ENCODE measurements around the gene RLN3. TPM values are rescaled to one million over a fixed set of nuclear protein-coding genes. Genes with fewer than 3 reads are reported as not detected.
"Not testable (repeated sequence)": the region's sequence is repeated elsewhere in the genome, so short reads cannot be mapped to it uniquely, and the experiment has no call there.

RLN3 gene
- total and polyA plus RNA-seq, 9 of the 15 experiments (the other 6 are each of a cell fraction or from before 2014, with no cell fraction given), result 0.31 to 1.2 (median 0.71) TPM; not detected in 6

GRCh38 chr19:14019100-14019499, 8.8 kb upstream of the RLN3 start (continued):
- TF ChIP-seq ZNF584 (CRISPR knock-in tag; IDR thresholded peaks at IDR 0.05; ENCODE audit: low read depth) (no peak), NFE2L1 (tag; IDR thresholded peaks at IDR 0.05; ENCODE audit: borderline replicate concordance, low read depth) (no peak), ETS1 (conservative IDR thresholded peaks at IDR 0.05; ENCODE audit: control insufficient read depth, low read depth, low read length) (no peak), XRCC3 (IDR thresholded peaks at IDR 0.05) (no peak), RAD21 (CRISPR knock-in tag; conservative IDR thresholded peaks at IDR 0.05 in 1 of 2, IDR thresholded peaks at IDR 0.05 in 1 of 2) (no peak), CREBBP (IDR thresholded peaks at IDR 0.05; ENCODE audit: low read depth, low read length) (no peak)
- TF ChIP-seq, protein P1, sequence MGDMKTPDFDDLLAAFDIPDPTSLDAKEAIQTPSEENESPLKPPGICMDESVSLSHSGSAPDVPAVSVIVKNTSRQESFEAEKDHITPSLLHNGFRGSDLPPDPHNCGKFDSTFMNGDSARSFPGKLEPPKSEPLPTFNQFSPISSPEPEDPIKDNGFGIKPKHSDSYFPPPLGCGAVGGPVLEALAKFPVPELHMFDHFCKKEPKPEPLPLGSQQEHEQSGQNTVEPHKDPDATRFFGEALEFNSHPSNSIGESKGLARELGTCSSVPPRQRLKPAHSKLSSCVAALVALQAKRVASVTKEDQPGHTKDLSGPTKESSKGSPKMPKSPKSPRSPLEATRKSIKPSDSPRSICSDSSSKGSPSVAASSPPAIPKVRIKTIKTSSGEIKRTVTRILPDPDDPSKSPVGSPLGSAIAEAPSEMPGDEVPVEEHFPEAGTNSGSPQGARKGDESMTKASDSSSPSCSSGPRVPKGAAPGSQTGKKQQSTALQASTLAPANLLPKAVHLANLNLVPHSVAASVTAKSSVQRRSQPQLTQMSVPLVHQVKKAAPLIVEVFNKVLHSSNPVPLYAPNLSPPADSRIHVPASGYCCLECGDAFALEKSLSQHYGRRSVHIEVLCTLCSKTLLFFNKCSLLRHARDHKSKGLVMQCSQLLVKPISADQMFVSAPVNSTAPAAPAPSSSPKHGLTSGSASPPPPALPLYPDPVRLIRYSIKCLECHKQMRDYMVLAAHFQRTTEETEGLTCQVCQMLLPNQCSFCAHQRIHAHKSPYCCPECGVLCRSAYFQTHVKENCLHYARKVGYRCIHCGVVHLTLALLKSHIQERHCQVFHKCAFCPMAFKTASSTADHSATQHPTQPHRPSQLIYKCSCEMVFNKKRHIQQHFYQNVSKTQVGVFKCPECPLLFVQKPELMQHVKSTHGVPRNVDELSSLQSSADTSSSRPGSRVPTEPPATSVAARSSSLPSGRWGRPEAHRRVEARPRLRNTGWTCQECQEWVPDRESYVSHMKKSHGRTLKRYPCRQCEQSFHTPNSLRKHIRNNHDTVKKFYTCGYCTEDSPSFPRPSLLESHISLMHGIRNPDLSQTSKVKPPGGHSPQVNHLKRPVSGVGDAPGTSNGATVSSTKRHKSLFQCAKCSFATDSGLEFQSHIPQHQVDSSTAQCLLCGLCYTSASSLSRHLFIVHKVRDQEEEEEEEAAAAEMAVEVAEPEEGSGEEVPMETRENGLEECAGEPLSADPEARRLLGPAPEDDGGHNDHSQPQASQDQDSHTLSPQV (IDR thresholded peaks at IDR 0.05), result no peak
- TF ChIP-seq, protein P2, sequence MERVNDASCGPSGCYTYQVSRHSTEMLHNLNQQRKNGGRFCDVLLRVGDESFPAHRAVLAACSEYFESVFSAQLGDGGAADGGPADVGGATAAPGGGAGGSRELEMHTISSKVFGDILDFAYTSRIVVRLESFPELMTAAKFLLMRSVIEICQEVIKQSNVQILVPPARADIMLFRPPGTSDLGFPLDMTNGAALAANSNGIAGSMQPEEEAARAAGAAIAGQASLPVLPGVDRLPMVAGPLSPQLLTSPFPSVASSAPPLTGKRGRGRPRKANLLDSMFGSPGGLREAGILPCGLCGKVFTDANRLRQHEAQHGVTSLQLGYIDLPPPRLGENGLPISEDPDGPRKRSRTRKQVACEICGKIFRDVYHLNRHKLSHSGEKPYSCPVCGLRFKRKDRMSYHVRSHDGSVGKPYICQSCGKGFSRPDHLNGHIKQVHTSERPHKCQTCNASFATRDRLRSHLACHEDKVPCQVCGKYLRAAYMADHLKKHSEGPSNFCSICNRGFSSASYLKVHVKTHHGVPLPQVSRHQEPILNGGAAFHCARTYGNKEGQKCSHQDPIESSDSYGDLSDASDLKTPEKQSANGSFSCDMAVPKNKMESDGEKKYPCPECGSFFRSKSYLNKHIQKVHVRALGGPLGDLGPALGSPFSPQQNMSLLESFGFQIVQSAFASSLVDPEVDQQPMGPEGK (CRISPR knock-in tag; IDR thresholded peaks at IDR 0.05; ENCODE audit: borderline replicate concordance), result no peak

DNA sequence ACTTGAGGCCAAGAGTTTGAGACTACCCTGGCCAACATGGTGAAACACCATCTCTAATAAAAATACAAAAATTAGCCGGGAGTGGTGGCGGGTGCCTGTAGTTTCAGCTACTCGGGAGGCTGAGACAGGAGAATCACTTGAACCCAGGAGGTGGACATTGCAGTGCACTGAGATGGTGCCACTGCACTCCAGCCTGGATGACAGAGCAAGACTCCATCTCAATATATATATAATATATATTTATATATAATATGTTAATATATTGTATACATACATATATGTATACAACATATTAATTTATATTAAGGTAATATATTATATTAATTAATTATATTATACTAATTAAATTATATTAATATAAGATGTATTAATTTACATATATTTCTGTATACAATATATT, 8.2 kb upstream of the RLN3 start:
- FAIRE-seq; H2AFZ ChIP-seq (ENCODE audit: low read depth, low read length); H3K9me3 ChIP-seq (replicated peaks; ENCODE audit: control insufficient read depth, insufficient read depth, low read depth, low read length); H3K27me3 ChIP-seq (ENCODE audit: control insufficient read depth in 2 of 2, insufficient read depth in 2 of 2, low read length in 2 of 2); DNase-seq (ENCODE audit: extremely low read depth in 1 of 4, low spot score in 3 of 4); H3K36me3 ChIP-seq (ENCODE audit: control insufficient read depth, insufficient read depth, low read length); H3K9me1 ChIP-seq (ENCODE audit: control insufficient read depth, insufficient read depth, low read length); H3K4me2 ChIP-seq (ENCODE audit: insufficient read depth, low read length); H3K27ac ChIP-seq (ENCODE audit: extremely low read depth, low read depth, low read length); H4K20me1 ChIP-seq (replicated peaks; ENCODE audit: control insufficient read depth, insufficient read depth, low read length); CTCF ChIA-PET (ENCODE audit: low intra/inter-chr PET ratio); H3K4me3 ChIP-seq; intact Hi-C loops (cut with micrococcal nuclease); in situ Hi-C loops (cut with MboI); BruUV-seq (replicated peaks); H3K79me2 ChIP-seq (ENCODE audit: control insufficient read depth, insufficient read depth, low read length); H3K9ac ChIP-seq (ENCODE audit: insufficient read depth in 1 of 2, low read depth in 2 of 2, low read length in 2 of 2); ATAC-seq: not testable (repeated sequence)
- 90% methylated on average over 3 of the region's 3 CpGs for WGBS (ENCODE audit: insufficient coverage, low coverage, missing lambda C conversion rate)
- POLR2A ChIA-PET, result interaction anchor here (0.6 to 1.7 kb wide), 2 partner anchors 13 to 389 kb away, joined by 3 to 10 read pairs; partner anchors contain the start of gene RFX1
- H3K4me1 ChIP-seq (replicated peaks in 1 of 2; ENCODE audit: control insufficient read depth in 2 of 2, insufficient read depth in 2 of 2, low read length in 2 of 2), result peaks cover 9 to 16% of the 10 kb centered on the region in 2 experiments

Data from K562 (cell line).